Measurements from ENCODE around the gene TMC5. TPM values are rescaled to one million over a fixed set of nuclear protein-coding genes. Genes with fewer than 3 reads are reported as not detected.

TMC5 gene
- total and polyA plus RNA-seq, 2 experiments from 2014 or later: 2.3 to 4.8 TPM

DNA sequence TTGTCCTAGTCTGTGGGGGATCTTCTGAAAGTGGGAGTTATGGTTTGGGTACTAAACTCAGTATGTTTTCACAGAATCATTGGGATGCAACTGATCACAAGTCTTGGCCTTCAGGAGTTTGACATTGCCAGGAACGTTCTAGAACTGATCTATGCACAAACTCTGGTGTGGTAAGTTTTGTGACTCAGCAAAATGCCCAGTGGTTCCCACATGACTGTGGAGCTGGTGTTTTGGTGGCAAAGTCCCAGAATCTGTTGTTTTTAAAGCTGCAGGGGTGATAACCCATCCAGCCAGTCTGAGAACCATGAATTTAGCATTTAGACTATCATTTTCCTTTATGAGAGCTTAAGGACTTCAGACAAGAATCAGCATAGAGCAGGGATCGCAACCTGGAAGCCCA lies 63.6 kb downstream of the TMC5 start:
- Histone ChIP-seq H3K4me1 (ENCODE audit: insufficient read depth) (0 out of 2 replicates have a peak, but pooled peaks cover 4% of the 10 kb centered on the region), H2AFZ (no peak overlapping the region), H3K4me3 (no peak overlapping the region), H3K79me2 (replicated peaks; ENCODE audit: insufficient read depth) (no peaks in the 10 kb centered on the region), H4K20me1 (replicated peaks; ENCODE audit: insufficient read depth) (no peaks in the 10 kb centered on the region), H3K9me2 (ENCODE audit: insufficient read depth) (0 out of 2 replicates have a peak, but pooled peaks cover 5% of the 10 kb centered on the region), H3K27me3 (ENCODE audit: insufficient read depth) (no peaks in the 10 kb centered on the region), H3K27ac (ENCODE audit: low read depth) (no peak overlapping the region), H3F3A (replicated peaks; ENCODE audit: low read depth) (no peaks in the 10 kb centered on the region), H3K4me2 (no peak overlapping the region), H3K36me3 (ENCODE audit: insufficient read depth) (no peaks in the 10 kb centered on the region)
- Mint-ChIP-seq H3K4me1 (no peaks in the 10 kb centered on the region), H3K27ac (peak overlapping the region; percentile 62), H3K4me3 (no peak overlapping the region), H3K36me3 (ENCODE audit: low read depth) (peaks cover 6% of the 10 kb centered on the region; the same call in 1 of the 3 replicates), H3K9me3 (no peaks in the 10 kb centered on the region), H3K27me3 (ENCODE audit: insufficient read depth, low read depth, poor library complexity) (peaks cover 2% of the 10 kb centered on the region)
- ATAC-seq (no peak), DNase-seq (ENCODE audit: low spot score) (no peak)
- no peak for TF ChIP-seq JUNB (IDR thresholded peaks at IDR 0.05; ENCODE audit: unreplicated experiment)
- no peak for TF ChIP-seq ZNF114 (CRISPR knock-in tag; IDR thresholded peaks at IDR 0.05)
- no peak for TF ChIP-seq EZH2 (IDR thresholded peaks at IDR 0.05; ENCODE audit: low read depth, unreplicated experiment)
- TF ChIP-seq, protein P1, sequence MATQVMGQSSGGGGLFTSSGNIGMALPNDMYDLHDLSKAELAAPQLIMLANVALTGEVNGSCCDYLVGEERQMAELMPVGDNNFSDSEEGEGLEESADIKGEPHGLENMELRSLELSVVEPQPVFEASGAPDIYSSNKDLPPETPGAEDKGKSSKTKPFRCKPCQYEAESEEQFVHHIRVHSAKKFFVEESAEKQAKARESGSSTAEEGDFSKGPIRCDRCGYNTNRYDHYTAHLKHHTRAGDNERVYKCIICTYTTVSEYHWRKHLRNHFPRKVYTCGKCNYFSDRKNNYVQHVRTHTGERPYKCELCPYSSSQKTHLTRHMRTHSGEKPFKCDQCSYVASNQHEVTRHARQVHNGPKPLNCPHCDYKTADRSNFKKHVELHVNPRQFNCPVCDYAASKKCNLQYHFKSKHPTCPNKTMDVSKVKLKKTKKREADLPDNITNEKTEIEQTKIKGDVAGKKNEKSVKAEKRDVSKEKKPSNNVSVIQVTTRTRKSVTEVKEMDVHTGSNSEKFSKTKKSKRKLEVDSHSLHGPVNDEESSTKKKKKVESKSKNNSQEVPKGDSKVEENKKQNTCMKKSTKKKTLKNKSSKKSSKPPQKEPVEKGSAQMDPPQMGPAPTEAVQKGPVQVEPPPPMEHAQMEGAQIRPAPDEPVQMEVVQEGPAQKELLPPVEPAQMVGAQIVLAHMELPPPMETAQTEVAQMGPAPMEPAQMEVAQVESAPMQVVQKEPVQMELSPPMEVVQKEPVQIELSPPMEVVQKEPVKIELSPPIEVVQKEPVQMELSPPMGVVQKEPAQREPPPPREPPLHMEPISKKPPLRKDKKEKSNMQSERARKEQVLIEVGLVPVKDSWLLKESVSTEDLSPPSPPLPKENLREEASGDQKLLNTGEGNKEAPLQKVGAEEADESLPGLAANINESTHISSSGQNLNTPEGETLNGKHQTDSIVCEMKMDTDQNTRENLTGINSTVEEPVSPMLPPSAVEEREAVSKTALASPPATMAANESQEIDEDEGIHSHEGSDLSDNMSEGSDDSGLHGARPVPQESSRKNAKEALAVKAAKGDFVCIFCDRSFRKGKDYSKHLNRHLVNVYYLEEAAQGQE (IDR thresholded peaks at IDR 0.05; ENCODE audit: unreplicated experiment): no peak
- no peak for TF ChIP-seq ZNF331 (CRISPR knock-in tag; IDR thresholded peaks at IDR 0.05; ENCODE audit: low read depth)
- TF ChIP-seq POLR2AphosphoS5 (IDR thresholded peaks at IDR 0.05; ENCODE audit: low read depth): no peak
- no peak for TF ChIP-seq EZH2phosphoT487 (IDR thresholded peaks at IDR 0.05; ENCODE audit: unreplicated experiment)
- TF ChIP-seq NANOG (IDR thresholded peaks at IDR 0.05; ENCODE audit: borderline replicate concordance): no peak
- TF ChIP-seq, protein P2, sequence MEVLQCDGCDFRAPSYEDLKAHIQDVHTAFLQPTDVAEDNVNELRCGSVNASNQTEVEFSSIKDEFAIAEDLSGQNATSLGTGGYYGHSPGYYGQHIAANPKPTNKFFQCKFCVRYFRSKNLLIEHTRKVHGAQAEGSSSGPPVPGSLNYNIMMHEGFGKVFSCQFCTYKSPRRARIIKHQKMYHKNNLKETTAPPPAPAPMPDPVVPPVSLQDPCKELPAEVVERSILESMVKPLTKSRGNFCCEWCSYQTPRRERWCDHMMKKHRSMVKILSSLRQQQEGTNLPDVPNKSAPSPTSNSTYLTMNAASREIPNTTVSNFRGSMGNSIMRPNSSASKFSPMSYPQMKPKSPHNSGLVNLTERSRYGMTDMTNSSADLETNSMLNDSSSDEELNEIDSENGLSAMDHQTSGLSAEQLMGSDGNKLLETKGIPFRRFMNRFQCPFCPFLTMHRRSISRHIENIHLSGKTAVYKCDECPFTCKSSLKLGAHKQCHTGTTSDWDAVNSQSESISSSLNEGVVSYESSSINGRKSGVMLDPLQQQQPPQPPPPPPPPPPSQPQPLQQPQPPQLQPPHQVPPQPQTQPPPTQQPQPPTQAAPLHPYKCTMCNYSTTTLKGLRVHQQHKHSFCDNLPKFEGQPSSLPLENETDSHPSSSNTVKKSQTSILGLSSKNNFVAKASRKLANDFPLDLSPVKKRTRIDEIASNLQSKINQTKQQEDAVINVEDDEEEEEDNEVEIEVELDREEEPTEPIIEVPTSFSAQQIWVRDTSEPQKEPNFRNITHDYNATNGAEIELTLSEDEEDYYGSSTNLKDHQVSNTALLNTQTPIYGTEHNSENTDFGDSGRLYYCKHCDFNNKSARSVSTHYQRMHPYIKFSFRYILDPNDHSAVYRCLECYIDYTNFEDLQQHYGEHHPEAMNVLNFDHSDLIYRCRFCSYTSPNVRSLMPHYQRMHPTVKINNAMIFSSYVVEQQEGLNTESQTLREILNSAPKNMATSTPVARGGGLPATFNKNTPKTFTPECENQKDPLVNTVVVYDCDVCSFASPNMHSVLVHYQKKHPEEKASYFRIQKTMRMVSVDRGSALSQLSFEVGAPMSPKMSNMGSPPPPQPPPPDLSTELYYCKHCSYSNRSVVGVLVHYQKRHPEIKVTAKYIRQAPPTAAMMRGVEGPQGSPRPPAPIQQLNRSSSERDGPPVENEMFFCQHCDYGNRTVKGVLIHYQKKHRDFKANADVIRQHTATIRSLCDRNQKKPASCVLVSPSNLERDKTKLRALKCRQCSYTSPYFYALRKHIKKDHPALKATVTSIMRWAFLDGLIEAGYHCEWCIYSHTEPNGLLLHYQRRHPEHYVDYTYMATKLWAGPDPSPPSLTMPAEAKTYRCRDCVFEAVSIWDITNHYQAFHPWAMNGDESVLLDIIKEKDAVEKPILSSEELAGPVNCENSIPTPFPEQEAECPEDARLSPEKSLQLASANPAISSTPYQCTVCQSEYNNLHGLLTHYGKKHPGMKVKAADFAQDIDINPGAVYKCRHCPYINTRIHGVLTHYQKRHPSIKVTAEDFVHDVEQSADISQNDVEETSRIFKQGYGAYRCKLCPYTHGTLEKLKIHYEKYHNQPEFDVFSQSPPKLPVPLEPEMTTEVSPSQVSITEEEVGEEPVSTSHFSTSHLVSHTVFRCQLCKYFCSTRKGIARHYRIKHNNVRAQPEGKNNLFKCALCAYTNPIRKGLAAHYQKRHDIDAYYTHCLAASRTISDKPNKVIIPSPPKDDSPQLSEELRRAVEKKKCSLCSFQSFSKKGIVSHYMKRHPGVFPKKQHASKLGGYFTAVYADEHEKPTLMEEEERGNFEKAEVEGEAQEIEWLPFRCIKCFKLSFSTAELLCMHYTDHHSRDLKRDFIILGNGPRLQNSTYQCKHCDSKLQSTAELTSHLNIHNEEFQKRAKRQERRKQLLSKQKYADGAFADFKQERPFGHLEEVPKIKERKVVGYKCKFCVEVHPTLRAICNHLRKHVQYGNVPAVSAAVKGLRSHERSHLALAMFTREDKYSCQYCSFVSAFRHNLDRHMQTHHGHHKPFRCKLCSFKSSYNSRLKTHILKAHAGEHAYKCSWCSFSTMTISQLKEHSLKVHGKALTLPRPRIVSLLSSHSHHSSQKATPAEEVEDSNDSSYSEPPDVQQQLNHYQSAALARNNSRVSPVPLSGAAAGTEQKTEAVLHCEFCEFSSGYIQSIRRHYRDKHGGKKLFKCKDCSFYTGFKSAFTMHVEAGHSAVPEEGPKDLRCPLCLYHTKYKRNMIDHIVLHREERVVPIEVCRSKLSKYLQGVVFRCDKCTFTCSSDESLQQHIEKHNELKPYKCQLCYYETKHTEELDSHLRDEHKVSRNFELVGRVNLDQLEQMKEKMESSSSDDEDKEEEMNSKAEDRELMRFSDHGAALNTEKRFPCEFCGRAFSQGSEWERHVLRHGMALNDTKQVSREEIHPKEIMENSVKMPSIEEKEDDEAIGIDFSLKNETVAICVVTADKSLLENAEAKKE (CRISPR knock-in tag; IDR thresholded peaks at IDR 0.05): no peak
- TF ChIP-seq, protein P3, sequence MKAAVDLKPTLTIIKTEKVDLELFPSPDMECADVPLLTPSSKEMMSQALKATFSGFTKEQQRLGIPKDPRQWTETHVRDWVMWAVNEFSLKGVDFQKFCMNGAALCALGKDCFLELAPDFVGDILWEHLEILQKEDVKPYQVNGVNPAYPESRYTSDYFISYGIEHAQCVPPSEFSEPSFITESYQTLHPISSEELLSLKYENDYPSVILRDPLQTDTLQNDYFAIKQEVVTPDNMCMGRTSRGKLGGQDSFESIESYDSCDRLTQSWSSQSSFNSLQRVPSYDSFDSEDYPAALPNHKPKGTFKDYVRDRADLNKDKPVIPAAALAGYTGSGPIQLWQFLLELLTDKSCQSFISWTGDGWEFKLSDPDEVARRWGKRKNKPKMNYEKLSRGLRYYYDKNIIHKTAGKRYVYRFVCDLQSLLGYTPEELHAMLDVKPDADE (IDR thresholded peaks at IDR 0.05): no peak
